RWPE1 (cell line): Measurements from ENCODE around the gene GSK3A.
A peak's percentile ranks its signal among the peaks of the same experiment; 100 is the strongest.

Experiments
- CTCF ChIA-PET: fragments of 350-600 bp; sonication (Branson Sonifier 250); formaldehyde crosslinking; extraction: SDS; loops from one replicate; lab custom pipeline; 2021; lab: Yijun Ruan, JAX
- POLR2A ChIA-PET: fragments of 400-600 bp; formaldehyde crosslinking; extraction: SDS; loops from one replicate; lab custom pipeline; 2020; ENCODE audit warnings: antibody characterized with exemption; ENCODE audit not compliant: low non-redundant PET; lab: Yijun Ruan, JAX
- DNase-seq: peaks from one replicate; pipeline ENCODE4 v3.0.0; 2012; ENCODE audit warnings: low spot score
- H3K27ac ChIP-seq: fragments of 450-650 bp; 2 replicates; pipeline ENCODE4 v1.5.1; 2017
- CTCF ChIP-seq: fragments of 450-650 bp; conservative IDR thresholded peaks from 2 replicates; pipeline ENCODE4 v1.5.1; 2017; ENCODE audit warnings: low read depth, mild to moderate bottlenecking

Gene GSK3A

GRCh38 chr19:42278452-42279154 is 36.2 kb upstream of the GSK3A start:
- ChIA-PET POLR2A (interaction anchor here (0.8 to 1.9 kb wide), 3 partner anchors 24 to 36 kb away, joined by 3 to 4 read pairs (median 3); partner anchors contain the start of gene PAFAH1B3), CTCF (interaction anchor here (0.7 to 2.7 kb wide), 8 partner anchors 8 to 168 kb away, joined by 3 to 15 read pairs (median 8); no protein-coding TSS in a partner anchor)
- no peak for TF ChIP-seq CTCF
- peak overlapping the region; percentile 100 for H3K27ac ChIP-seq
- DNase-seq: no peak

- ChIA-PET POLR2A (interaction anchor here (0.8 to 1.9 kb wide), 3 partner anchors 24 to 35 kb away, joined by 3 to 4 read pairs (median 3); partner anchors contain the start of gene PAFAH1B3), CTCF (interaction anchor here (0.6 to 2.7 kb wide), 7 partner anchors 10 to 167 kb away, joined by 3 to 15 read pairs (median 3); no protein-coding TSS in a partner anchor)
- TF ChIP-seq CTCF: peak; percentile 38
- DNase-seq: peak; percentile 67
- peak overlapping the region; percentile 100 for H3K27ac ChIP-seq
Observed at GRCh38 chr19:42277821-42278451, 35.5 kb upstream of the GSK3A start.

GRCh38 chr19:42276821-42277220 is 34.4 kb upstream of the GSK3A start:
- ChIA-PET CTCF (no interaction called here), POLR2A (no interaction called here)
- no peak for DNase-seq
- no peak for TF ChIP-seq CTCF
- H3K27ac ChIP-seq: peak overlapping the region; percentile 100

- POLR2A ChIA-PET: no interaction called here
Observed at GRCh38 chr19:42276284-42276683, 33.9 kb upstream of the GSK3A start.

GRCh38 chr19:42275517-42275916 is 33.1 kb upstream of the GSK3A start:
- DNase-seq: no peak
- ChIA-PET POLR2A (no interaction called here), CTCF (interaction anchor here (0.7 kb wide), 1 partner anchor 29 kb away, joined by 3 read pairs; no protein-coding TSS in a partner anchor)
- TF ChIP-seq CTCF: no peak
- peak overlapping the region; percentile 100 for H3K27ac ChIP-seq

More at GRCh38 chr19:42276284-42276683, 33.9 kb upstream of the GSK3A start:
- CTCF ChIA-PET: no interaction called here
- H3K27ac ChIP-seq: peak overlapping the region; percentile 100
- TF ChIP-seq CTCF: no peak
- DNase-seq: no peak

- POLR2A ChIA-PET: no interaction called here
- no peak for DNase-seq
- H3K27ac ChIP-seq: peak overlapping the region; percentile 100
- no peak for TF ChIP-seq CTCF
- CTCF ChIA-PET: interaction anchor here (0.7 kb wide), 1 partner anchor 29 kb away, joined by 3 read pairs; no protein-coding TSS in a partner anchor
Observed at GRCh38 chr19:42275103-42275502, 32.7 kb upstream of the GSK3A start.
